ENCODE measurements around the gene CTNNA2.

GRCh38 chr2:80330527-80331450 lies 817.9 kb downstream of the CTNNA2 start:
- TF ChIP-seq CTCF (IDR thresholded peaks at IDR 0.05 in 2 of 3, conservative IDR thresholded peaks at IDR 0.05 in 1 of 3; ENCODE audit: insufficient read depth in 2 of 3, low read depth in 1 of 3, low read length in 3 of 3) (no peak), JUND (IDR thresholded peaks at IDR 0.05; ENCODE audit: borderline replicate concordance, low read depth, low read length) (no peak), JUND (tag; IDR thresholded peaks at IDR 0.05; ENCODE audit: borderline replicate concordance, low read depth, low read length) (no peak), POLR2A (conservative IDR thresholded peaks at IDR 0.05) (no peak), E2F5 (CRISPR knock-in tag; IDR thresholded peaks at IDR 0.05) (no peak), ATF1 (CRISPR knock-in tag; IDR thresholded peaks at IDR 0.05) (no peak), ATF1 (tag; IDR thresholded peaks at IDR 0.05) (no peak), FOXK2 (conservative IDR thresholded peaks at IDR 0.05 in 1 of 2, IDR thresholded peaks at IDR 0.05 in 1 of 2; ENCODE audit: low read depth in 2 of 2) (no peak), ZFPM2 (CRISPR knock-in tag; IDR thresholded peaks at IDR 0.05) (no peak), CHD2 (IDR thresholded peaks at IDR 0.05; ENCODE audit: low read depth, low read length) (no peak), ZNF143 (CRISPR knock-in tag; IDR thresholded peaks at IDR 0.05) (no peak), ZBTB43 (CRISPR knock-in tag; IDR thresholded peaks at IDR 0.05) (no peak), CEBPB (tag; IDR thresholded peaks at IDR 0.05) (no peak), GTF2F1 (IDR thresholded peaks at IDR 0.05; ENCODE audit: low read depth, low read length) (no peak), TCF15 (CRISPR knock-in tag; IDR thresholded peaks at IDR 0.05) (no peak), CREB5 (CRISPR knock-in tag; IDR thresholded peaks at IDR 0.05) (no peak)

Measured in K562 (cell line).